Osteocyte (in vitro differentiated cells): ENCODE measurements around the gene CATSPERE. TPM values are rescaled to one million over a fixed set of nuclear protein-coding genes. Genes with fewer than 3 reads are reported as not detected.

ENCODE experiments used
- DNase-seq: peaks from one replicate; pipeline ENCODE4 v3.0.0; 2021; ENCODE audit warnings: mixed read lengths; ENCODE audit not compliant: unreplicated experiment; ENCODE audit errors: extremely low spot score
- H3K27ac Mint-ChIP-seq: one replicate; pipeline ENCODE4 v1.8.0; 2021; ENCODE audit warnings: mild to moderate bottlenecking, mixed read lengths; ENCODE audit not compliant: unreplicated experiment
- H3K27me3 Mint-ChIP-seq: one replicate; pipeline ENCODE4 v1.8.0; 2021; ENCODE audit warnings: mixed read lengths; ENCODE audit not compliant: unreplicated experiment
- H3K36me3 Mint-ChIP-seq: one replicate; pipeline ENCODE4 v1.8.0; 2021; ENCODE audit warnings: mixed read lengths; ENCODE audit not compliant: unreplicated experiment
- H3K4me1 Mint-ChIP-seq: one replicate; pipeline ENCODE4 v1.8.0; 2021; ENCODE audit warnings: mixed read lengths; ENCODE audit not compliant: unreplicated experiment
- H3K4me3 Mint-ChIP-seq: one replicate; pipeline ENCODE4 v1.8.0; 2021; ENCODE audit warnings: mild to moderate bottlenecking, moderate library complexity, mixed read lengths; ENCODE audit not compliant: unreplicated experiment
- H3K9me3 Mint-ChIP-seq: one replicate; pipeline ENCODE4 v1.8.0; 2021; ENCODE audit warnings: mixed read lengths; ENCODE audit not compliant: unreplicated experiment
- total RNA-seq: library from RNA; stranded (reverse); gene quantifications from 2 replicates; pipeline ENCODE4 v1.2.1, GENCODE V29; 2021
- TF ChIP-seq, protein P1 (sequence below): fragments of 200-600 bp; sonication (generic); IDR thresholded peaks from 2 replicates; pipeline ENCODE4 v1.5.0; 2021; ENCODE audit warnings: antibody characterized with exemption, mild to moderate bottlenecking, moderate library complexity

The CATSPERE gene
- total RNA-seq, 1 donor from 2014 or later: 1.2 TPM

DNA sequence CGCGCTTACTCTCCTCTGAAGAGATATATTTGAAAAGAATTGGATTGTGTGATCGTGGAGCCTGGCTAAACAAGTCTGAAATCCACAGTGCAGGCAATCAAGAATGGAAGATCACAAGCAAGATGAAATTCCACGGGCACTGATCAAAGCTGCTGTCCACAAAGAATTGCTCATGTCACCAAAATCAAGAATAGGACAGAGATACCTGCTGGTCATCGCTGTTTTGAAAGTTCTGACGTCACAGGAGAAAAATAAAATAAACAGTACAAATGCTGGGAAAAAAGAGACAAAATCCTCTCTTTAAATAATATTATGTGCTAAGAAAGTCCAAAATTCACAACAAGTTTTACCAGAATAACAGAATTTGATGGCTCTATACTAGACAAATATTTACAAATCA is 179.8 kb downstream of the CATSPERE start:
- H3K4me3 Mint-ChIP-seq: no peak overlapping the region

DNA sequence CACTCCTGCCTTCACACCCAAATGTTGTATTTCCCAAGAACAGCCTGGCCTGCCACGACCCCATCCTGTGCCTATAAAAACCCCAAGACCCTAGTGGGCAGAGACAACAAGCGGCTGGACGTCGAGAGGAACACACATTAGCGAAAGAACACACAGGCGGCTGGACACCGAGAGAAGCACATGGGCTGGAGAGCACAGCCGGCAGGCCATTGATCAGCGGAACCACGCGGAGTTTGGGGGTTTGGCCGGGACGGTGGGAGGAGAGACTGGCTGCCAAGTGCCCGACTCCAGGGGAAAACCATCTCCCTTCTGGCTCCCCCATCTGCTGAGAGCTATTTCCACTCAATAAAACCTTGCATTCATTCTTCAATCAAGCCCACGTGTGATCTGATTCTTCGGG is 181.5 kb downstream of the CATSPERE start:
- no peak overlapping the region for H3K27ac Mint-ChIP-seq
- TF ChIP-seq, protein P1, sequence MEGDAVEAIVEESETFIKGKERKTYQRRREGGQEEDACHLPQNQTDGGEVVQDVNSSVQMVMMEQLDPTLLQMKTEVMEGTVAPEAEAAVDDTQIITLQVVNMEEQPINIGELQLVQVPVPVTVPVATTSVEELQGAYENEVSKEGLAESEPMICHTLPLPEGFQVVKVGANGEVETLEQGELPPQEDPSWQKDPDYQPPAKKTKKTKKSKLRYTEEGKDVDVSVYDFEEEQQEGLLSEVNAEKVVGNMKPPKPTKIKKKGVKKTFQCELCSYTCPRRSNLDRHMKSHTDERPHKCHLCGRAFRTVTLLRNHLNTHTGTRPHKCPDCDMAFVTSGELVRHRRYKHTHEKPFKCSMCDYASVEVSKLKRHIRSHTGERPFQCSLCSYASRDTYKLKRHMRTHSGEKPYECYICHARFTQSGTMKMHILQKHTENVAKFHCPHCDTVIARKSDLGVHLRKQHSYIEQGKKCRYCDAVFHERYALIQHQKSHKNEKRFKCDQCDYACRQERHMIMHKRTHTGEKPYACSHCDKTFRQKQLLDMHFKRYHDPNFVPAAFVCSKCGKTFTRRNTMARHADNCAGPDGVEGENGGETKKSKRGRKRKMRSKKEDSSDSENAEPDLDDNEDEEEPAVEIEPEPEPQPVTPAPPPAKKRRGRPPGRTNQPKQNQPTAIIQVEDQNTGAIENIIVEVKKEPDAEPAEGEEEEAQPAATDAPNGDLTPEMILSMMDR: no peak
- peaks cover 5% of the 10 kb centered on the region for H3K9me3 Mint-ChIP-seq
- no peaks in the 10 kb centered on the region for H3K36me3 Mint-ChIP-seq
- no peak overlapping the region for H3K4me3 Mint-ChIP-seq
- H3K4me1 Mint-ChIP-seq: no peaks in the 10 kb centered on the region
- peaks cover 22% of the 10 kb centered on the region for H3K27me3 Mint-ChIP-seq
- DNase-seq: no peak

More for the DNA sequence above, 179.8 kb downstream of the CATSPERE start:
- Mint-ChIP-seq H3K27me3 (peaks cover 22% of the 10 kb centered on the region), H3K9me3 (peaks cover 5% of the 10 kb centered on the region), H3K27ac (no peak overlapping the region), H3K4me1 (no peaks in the 10 kb centered on the region), H3K36me3 (no peaks in the 10 kb centered on the region)
- TF ChIP-seq, protein P1: no peak
- no peak for DNase-seq

DNA sequence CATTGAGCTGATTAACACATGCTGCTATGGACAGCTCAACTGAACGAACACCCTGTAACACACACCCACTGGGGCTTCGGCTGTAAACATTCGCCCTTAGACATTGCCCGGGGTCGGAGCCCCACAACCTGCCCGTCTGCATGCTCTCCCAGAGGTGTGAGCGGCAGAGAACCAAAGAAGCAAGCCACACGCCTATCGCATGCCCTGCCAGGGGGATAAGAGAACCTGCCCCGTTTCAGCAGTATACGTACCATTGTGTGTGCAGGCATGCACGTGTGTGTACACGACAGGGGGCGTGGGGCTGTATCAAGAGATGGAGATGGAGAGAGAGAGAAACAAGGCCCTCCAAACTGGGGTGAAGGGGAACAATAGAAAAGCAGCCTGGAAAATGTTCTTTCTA is 181.9 kb downstream of the CATSPERE start:
- Mint-ChIP-seq H3K4me3 (no peak overlapping the region), H3K9me3 (peaks cover 5% of the 10 kb centered on the region)
- no peak for DNase-seq

DNA sequence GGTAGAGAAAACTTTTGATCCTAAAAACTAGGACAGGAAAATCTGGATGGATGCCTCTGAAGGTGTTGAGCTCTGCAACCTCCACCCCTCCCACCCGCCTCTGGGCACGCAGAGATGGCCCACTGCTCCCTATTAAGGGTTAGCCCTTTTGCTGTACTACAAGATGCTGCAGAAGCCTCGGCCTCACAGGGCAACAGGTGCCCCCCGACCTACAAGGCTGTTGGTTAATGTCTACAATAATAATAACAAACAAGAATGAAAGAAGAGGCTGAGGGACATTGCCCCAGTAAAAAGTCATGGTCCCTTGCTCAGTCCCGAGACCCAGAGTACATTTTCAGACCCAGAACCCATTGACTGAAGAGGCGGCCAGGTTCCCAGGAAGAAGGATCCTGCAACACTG is 184.3 kb downstream of the CATSPERE start:
- H3K36me3 Mint-ChIP-seq: no peaks in the 10 kb centered on the region

More for the DNA sequence above, 181.9 kb downstream of the CATSPERE start:
- Mint-ChIP-seq H3K27me3 (peaks cover 22% of the 10 kb centered on the region), H3K36me3 (no peaks in the 10 kb centered on the region), H3K27ac (no peak overlapping the region), H3K4me1 (no peaks in the 10 kb centered on the region)
- TF ChIP-seq, protein P1: no peak

DNA sequence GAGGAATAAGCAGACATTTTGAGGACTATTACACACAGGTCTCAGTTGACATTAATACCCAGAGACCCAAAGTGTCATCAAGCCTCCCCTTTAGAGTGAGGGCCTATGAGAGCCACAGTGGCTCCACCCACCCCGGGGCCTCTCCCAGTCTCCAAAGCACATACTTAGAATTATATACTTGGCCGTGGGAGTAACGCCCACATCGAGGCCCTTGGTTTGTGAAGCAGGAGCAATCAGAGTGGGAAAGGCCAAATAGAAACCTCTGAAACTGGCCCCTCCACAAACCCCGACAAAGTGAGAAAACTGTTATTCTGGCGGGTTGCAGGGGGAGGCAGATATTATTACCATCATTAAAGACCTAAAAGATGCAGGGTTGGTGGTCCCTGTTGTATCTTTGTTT is 184.8 kb downstream of the CATSPERE start:
- Mint-ChIP-seq H3K4me3 (no peak overlapping the region), H3K36me3 (no peaks in the 10 kb centered on the region), H3K9me3 (peaks cover 5% of the 10 kb centered on the region), H3K27me3 (peaks cover 19% of the 10 kb centered on the region), H3K27ac (no peak overlapping the region), H3K4me1 (no peaks in the 10 kb centered on the region)
- TF ChIP-seq, protein P1: no peak
- DNase-seq: no peak

More for the DNA sequence above, 184.3 kb downstream of the CATSPERE start:
- Mint-ChIP-seq H3K4me1 (no peaks in the 10 kb centered on the region), H3K27ac (no peak overlapping the region), H3K27me3 (peaks cover 22% of the 10 kb centered on the region), H3K4me3 (no peak overlapping the region), H3K9me3 (peaks cover 5% of the 10 kb centered on the region)
- TF ChIP-seq, protein P1: no peak
- no peak for DNase-seq
